Gastrocnemius medialis (tissue), 4 donors: ENCODE data around the gene C2CD3. TPM values are rescaled to one million over a fixed set of nuclear protein-coding genes. Genes with fewer than 3 reads are reported as not detected.

ENCODE experiments used
- ATAC-seq, 2 donors: fragments of 150-250 bp; one replicate each; pipeline ENCODE4 v1.9.1; 2016
- DNase-seq, 2 donors: peaks; one replicate each; pipeline ENCODE4 v3.0.0-alpha.2; 2019
- H3K27ac ChIP-seq, 4 donors: fragments of 200-600 bp; sonication (generic); 1 replicate in 1 of 4; 2 replicates in 3 of 4; pipeline ENCODE4 v1.5.1; 2016 to 2018; ENCODE audit warnings: mild to moderate bottlenecking in 2 of 4, moderate library complexity in 1 of 4
- H3K27me3 ChIP-seq, 3 donors: fragments of 200-600 bp; sonication (generic) in 2 of 3; 1 replicate in 1 of 3; 2 replicates in 2 of 3; pipeline versions ENCODE4 v1.5.1 to v1.6.0; 2016 to 2019; ENCODE audit warnings: mild to moderate bottlenecking in 1 of 3, moderate library complexity in 1 of 3
- H3K36me3 ChIP-seq, 2 donors: fragments of 200-600 bp; sonication (generic) in 1 of 2; one replicate each; pipeline ENCODE4 v1.5.1; 2017 to 2018
- H3K4me1 ChIP-seq, 2 donors: fragments of 200-600 bp; sonication (generic) in 1 of 2; one replicate each; pipeline ENCODE4 v1.5.1; 2016 to 2017; ENCODE audit warnings: mild to moderate bottlenecking in 2 of 2
- H3K4me3 ChIP-seq, 4 donors: fragments of 200-600 bp; sonication (generic) in 3 of 4; 1 replicate in 1 of 4; 2 replicates in 3 of 4; pipeline ENCODE4 v1.5.1; 2016 to 2019; ENCODE audit warnings: mild to moderate bottlenecking in 2 of 4
- H3K9me3 ChIP-seq, 3 donors: fragments of 200-600 bp; sonication (generic) in 2 of 3; 1 replicate in 1 of 3; 2 replicates in 2 of 3; pipeline ENCODE4 v1.5.1; 2016 to 2019
- CTCF ChIP-seq, 5 experiments: fragments of 450-650 bp in 3 of 5; fragments of 200-600 bp in 2 of 5; sonication (generic) in 2 of 5; IDR thresholded peaks in 4 of 5; conservative IDR thresholded peaks in 1 of 5; 1 replicate in 4 of 5; 2 replicates in 1 of 5; pipeline ENCODE4 v1.5.1; 2016 to 2019; ENCODE audit warnings: antibody characterized with exemption in 5 of 5, mild to moderate bottlenecking in 3 of 5, moderate library complexity in 3 of 5
- POLR2A ChIP-seq, 2 donors: fragments of 450-650 bp; IDR thresholded peaks; one replicate each; pipeline ENCODE4 v1.6.1; 2017; ENCODE audit warnings: antibody characterized with exemption in 2 of 2, mild to moderate bottlenecking in 2 of 2, moderate library complexity in 2 of 2
- in situ Hi-C, 4 donors: fragments of 200-750 bp; cut with MboI; loops; one replicate each; pipeline versions ENCODE4 v1.15.0 to v1.8.0; 2017; ENCODE audit warnings: low sequenced_read_pairs in 4 of 4
- intact Hi-C: fragments of 100-400 bp; cut with DNase I; formaldehyde crosslinking; loops from one replicate; pipeline ENCODE4 v1.15.1; 2023; ENCODE audit warnings: low total_unique reads
- total RNA-seq, 4 donors: library from RNA; depleted of rRNA; stranded (reverse); fragments of >200 nt; gene quantifications; one replicate each; pipeline versions ENCODE4 v1.1.0 to v1.2.3, GENCODE V29; 2016

Gene C2CD3
- total RNA-seq, 4 donors from 2014 or later: 13.8 to 33.2 (median 16.4) TPM

GRCh38 chr11:74023276-74023675 lies 147.5 kb downstream of the C2CD3 start:
- H3K4me3 ChIP-seq: no peak overlapping the region
- ATAC-seq (no peak), DNase-seq (no peak)
- TF ChIP-seq POLR2A (IDR thresholded peaks at IDR 0.05) (no peak), CTCF (IDR thresholded peaks at IDR 0.05 in 4 of 5, conservative IDR thresholded peaks at IDR 0.05 in 1 of 5) (no peak)
- no peaks in the 10 kb centered on the region for H3K9me3 ChIP-seq
- H3K27ac ChIP-seq: no peak overlapping the region
- in situ Hi-C loops (no loop called here), intact Hi-C loops (no loop called here)
- peaks cover 0 to 5% of the 10 kb centered on the region in 2 donors for H3K36me3 ChIP-seq
- peaks cover 22 to 34% of the 10 kb centered on the region in 2 donors for H3K4me1 ChIP-seq
- no peaks in the 10 kb centered on the region for H3K27me3 ChIP-seq

- H3K27me3 ChIP-seq: no peaks in the 10 kb centered on the region
- H3K36me3 ChIP-seq: peaks cover 0 to 5% of the 10 kb centered on the region in 2 donors
- H3K9me3 ChIP-seq: no peaks in the 10 kb centered on the region
- TF ChIP-seq POLR2A (IDR thresholded peaks at IDR 0.05) (no peak), CTCF (IDR thresholded peaks at IDR 0.05 in 4 of 5, conservative IDR thresholded peaks at IDR 0.05 in 1 of 5) (no peak)
- H3K4me1 ChIP-seq: peaks cover 29 to 41% of the 10 kb centered on the region in 2 donors
- in situ Hi-C loops (no loop called here), intact Hi-C loops (no loop called here)
- no peak overlapping the region for H3K27ac ChIP-seq
- ATAC-seq (no peak), DNase-seq (no peak)
- H3K4me3 ChIP-seq: no peak overlapping the region
Observed at GRCh38 chr11:74022546-74022945, 148.3 kb downstream of the C2CD3 start.

GRCh38 chr11:74021998-74022397 lies 148.8 kb downstream of the C2CD3 start:
- Histone ChIP-seq H3K36me3 (peaks cover 0 to 5% of the 10 kb centered on the region in 2 donors), H3K27me3 (no peaks in the 10 kb centered on the region), H3K27ac (no peak overlapping the region), H3K4me1 (peaks cover 31 to 47% of the 10 kb centered on the region in 2 donors), H3K9me3 (no peaks in the 10 kb centered on the region), H3K4me3 (no peak overlapping the region)
- intact Hi-C loops (no loop called here), in situ Hi-C loops (no loop called here)
- no peak for ATAC-seq
- TF ChIP-seq POLR2A (IDR thresholded peaks at IDR 0.05) (no peak), CTCF (IDR thresholded peaks at IDR 0.05 in 4 of 5, conservative IDR thresholded peaks at IDR 0.05 in 1 of 5) (no peak)
- no peak for DNase-seq

GRCh38 chr11:74020539-74020938 lies 150.3 kb downstream of the C2CD3 start:
- no peaks in the 10 kb centered on the region for H3K9me3 ChIP-seq
- in situ Hi-C loops (no loop called here), intact Hi-C loops (no loop called here)
- H3K27me3 ChIP-seq: no peaks in the 10 kb centered on the region
- H3K4me1 ChIP-seq: peaks cover 37 to 48% of the 10 kb centered on the region in 2 donors
- H3K4me3 ChIP-seq: no peak overlapping the region
- DNase-seq (no peak), ATAC-seq (no peak)
- no peaks in the 10 kb centered on the region for H3K36me3 ChIP-seq
- no peak for TF ChIP-seq CTCF (IDR thresholded peaks at IDR 0.05 in 4 of 5, conservative IDR thresholded peaks at IDR 0.05 in 1 of 5)
- peak overlapping the region; percentile 88 to 99 (median 92) for H3K27ac ChIP-seq

GRCh38 chr11:74019860-74020259 lies 150.9 kb downstream of the C2CD3 start:
- in situ Hi-C loops: no loop called here
- intact Hi-C loops: loop anchor here (5.0 to 10.0 kb wide), 2 partner anchors 152 to 635 kb away; partner anchors contain the start of genes C2CD3 and PPME1

More at GRCh38 chr11:74019860-74020259, 150.9 kb downstream of the C2CD3 start:
- no peaks in the 10 kb centered on the region for H3K36me3 ChIP-seq
- no peak for DNase-seq
- peak overlapping the region; percentile 88 to 99 (median 92) for H3K27ac ChIP-seq
- no peaks in the 10 kb centered on the region for H3K9me3 ChIP-seq
- no peaks in the 10 kb centered on the region for H3K27me3 ChIP-seq
- ATAC-seq: no peak
- TF ChIP-seq POLR2A (IDR thresholded peaks at IDR 0.05): no peak
- TF ChIP-seq CTCF (IDR thresholded peaks at IDR 0.05 in 4 of 5, conservative IDR thresholded peaks at IDR 0.05 in 1 of 5): no peak
- peaks cover 37 to 45% of the 10 kb centered on the region in 2 donors for H3K4me1 ChIP-seq
- no peak overlapping the region for H3K4me3 ChIP-seq
